K562 (cell line): ENCODE measurements around the gene UBE2I. TPM values are rescaled to one million over a fixed set of nuclear protein-coding genes. Genes with fewer than 3 reads are reported as not detected.
A peak's percentile ranks its signal among the peaks of the same experiment; 100 is the strongest.

Experiments
- ATAC-seq: fragments of 200-7000 bp; cut with Tn5 transposase; 3 replicates; pipeline ENCODE4 v1.9.1; 2020; ENCODE audit warnings: moderate library complexity
- BruUV-seq: library from RNA; stranded (reverse); fragments of 400-500 nt; replicated peaks from 2 replicates; lab custom pipeline; 2021; lab: Mats Ljungman, UMichigan
- CTCF ChIA-PET: fragments of 300-600 bp; formaldehyde crosslinking; extraction: SDS; loops from one replicate; lab custom pipeline; 2021; ENCODE audit warnings: low intra/inter-chr PET ratio; lab: Yijun Ruan, JAX
- POLR2A ChIA-PET: fragments of 300-600, 350-650 bp; sonication (Branson Sonifier 250); formaldehyde crosslinking; extraction: SDS; loops from one replicate; lab custom pipeline; 2021; ENCODE audit warnings: antibody characterized with exemption, inconsistent platforms; lab: Yijun Ruan, JAX
- DNase-seq, 4 experiments: peaks; one replicate each; pipeline versions ENCODE4 v3.0.0 to v3.0.0-alpha.2; 2011 to 2018; ENCODE audit warnings: low spot score in 3 of 4, mixed read lengths in 3 of 4; ENCODE audit errors: extremely low read depth in 1 of 4
- FAIRE-seq: peaks from 2 replicates; lab custom pipeline; 2011; peaks lifted over from hg19 to GRCh38; lab: Jason Lieb, UNC
- H2AFZ ChIP-seq: 2 replicates; pipeline ENCODE4 v1.6.0; 2011; ENCODE audit warnings: low read depth, low read length, control low read depth, inconsistent platforms
- H3K27ac ChIP-seq: fragments of 200-600 bp; 3 replicates; pipeline ENCODE4 v1.8.0; 2011; ENCODE audit warnings: low read depth, mild to moderate bottlenecking, control low read depth, inconsistent platforms, low read length, moderate library complexity, mixed read lengths; ENCODE audit errors: extremely low read depth
- H3K27me3 ChIP-seq, 2 experiments: fragments of 300-600 bp in 1 of 2; 2 replicates in 1 of 2; 3 replicates in 1 of 2; pipeline versions ENCODE4 v1.6.0 to v1.8.0; 2011; ENCODE audit warnings: inconsistent platforms in 2 of 2, low read length in 2 of 2, mild to moderate bottlenecking in 1 of 2, mixed read lengths in 1 of 2, moderate library complexity in 1 of 2; ENCODE audit not compliant: control insufficient read depth in 2 of 2, insufficient read depth in 2 of 2
- H3K36me3 ChIP-seq: fragments of 300-600 bp; 3 replicates; pipeline ENCODE4 v1.8.0; 2011; ENCODE audit warnings: mild to moderate bottlenecking, low read length, inconsistent platforms; ENCODE audit not compliant: control insufficient read depth, insufficient read depth
- H3K4me1 ChIP-seq, 2 experiments: fragments of 200-600 bp in 1 of 2; replicated peaks in 1 of 2; 2 replicates in 1 of 2; 3 replicates in 1 of 2; pipeline versions ENCODE4 v1.5.1 to v1.8.0; 2011; ENCODE audit warnings: inconsistent platforms in 2 of 2, low read length in 2 of 2, mild to moderate bottlenecking in 1 of 2, mixed read lengths in 1 of 2, moderate library complexity in 1 of 2; ENCODE audit not compliant: control insufficient read depth in 2 of 2, insufficient read depth in 2 of 2
- H3K4me2 ChIP-seq: 2 replicates; pipeline ENCODE4 v1.6.1; 2011; ENCODE audit warnings: low read length, control low read depth, inconsistent platforms, mixed read lengths; ENCODE audit not compliant: insufficient read depth
- H3K4me3 ChIP-seq: fragments of 200-600 bp; sonication (generic), shearing (Covaris generic); 2 replicates; pipeline ENCODE4 v1.5.1; 2016; ENCODE audit warnings: control low read depth, inconsistent platforms
- H3K79me2 ChIP-seq: fragments of 200-600 bp; 3 replicates; pipeline ENCODE4 v1.8.0; 2011; ENCODE audit warnings: low read length, inconsistent platforms; ENCODE audit not compliant: control insufficient read depth, insufficient read depth
- H3K9ac ChIP-seq, 2 experiments: 2 replicates each; pipeline versions ENCODE4 v1.6.0 to v1.6.1; 2011; ENCODE audit warnings: low read depth in 2 of 2, low read length in 2 of 2, control low read depth in 1 of 2, inconsistent platforms in 1 of 2, mild to moderate bottlenecking in 1 of 2, mixed read lengths in 1 of 2; ENCODE audit not compliant: insufficient read depth in 1 of 2
- H3K9me1 ChIP-seq: one replicate; pipeline ENCODE4 v1.6.0; 2011; ENCODE audit warnings: inconsistent platforms, mild to moderate bottlenecking, low read length, moderate library complexity; ENCODE audit not compliant: control insufficient read depth, insufficient read depth
- H3K9me3 ChIP-seq: replicated peaks from 2 replicates; pipeline ENCODE4 v1.5.1; 2011; ENCODE audit warnings: low read depth, low read length, inconsistent platforms; ENCODE audit not compliant: control insufficient read depth, insufficient read depth
- H4K20me1 ChIP-seq: replicated peaks from 2 replicates; pipeline ENCODE4 v1.6.1; 2011; ENCODE audit warnings: low read length, inconsistent platforms, mixed read lengths; ENCODE audit not compliant: control insufficient read depth, insufficient read depth
- ASH1L ChIP-seq: fragments of 450-650 bp; IDR thresholded peaks from 2 replicates; pipeline ENCODE4 v1.6.1; 2018; ENCODE audit warnings: borderline replicate concordance, mild to moderate bottlenecking, low read depth; ENCODE audit not compliant: partially characterized antibody
- HOXB6 ChIP-seq: fragments of 250-450 bp; sonication (Bioruptor Pico); IDR thresholded peaks from 2 replicates; pipeline ENCODE4 v1.5.1; 2022; ENCODE audit warnings: mild to moderate bottlenecking, borderline replicate concordance
- POLR2G ChIP-seq: fragments of 200-400 bp; formaldehyde crosslinking; IDR thresholded peaks from 2 replicates; pipeline ENCODE4 v1.6.1; 2017; ENCODE audit warnings: low read depth, mild to moderate bottlenecking, antibody characterized with exemption, low read length, moderate library complexity
- RBM25 ChIP-seq: fragments of 200-400 bp; formaldehyde crosslinking; IDR thresholded peaks from 2 replicates; pipeline ENCODE4 v1.6.1; 2018; ENCODE audit warnings: low read length, low read depth, moderate library complexity; ENCODE audit not compliant: severe bottlenecking
- ZBTB26 ChIP-seq: fragments of 450-650 bp; formaldehyde crosslinking; IDR thresholded peaks from 2 replicates; pipeline ENCODE4 v1.4.0; 2022; ENCODE audit warnings: missing genetic modification characterization
- WGBS: fragments of 100-300 bp; shearing (Covaris generic); methylation state at CpG from one replicate; pipeline ENCODE4 v1.1.6; 2016; ENCODE audit warnings: low coverage, mixed read lengths; ENCODE audit not compliant: insufficient coverage; ENCODE audit errors: missing lambda C conversion rate; 5-methylcytosine and 5-hydroxymethylcytosine counted together
- in situ Hi-C: fragments of 300-500 bp; cut with MboI; formaldehyde crosslinking; loops from 4 replicates; pipeline ENCODE4 v1.15.0; 2018; ENCODE audit warnings: inconsistent platforms, mixed read lengths
- intact Hi-C: fragments of 100-400 bp; cut with micrococcal nuclease; formaldehyde crosslinking; loops from 2 replicates; pipeline ENCODE4 v1.14.2; 2022
- polyA plus RNA-seq, 8 experiments: library from polyadenylated mRNA; depleted of rRNA in 4 of 8; stranded (reverse) in 5 of 8; unstranded in 3 of 8; fragments of >200 nt; fragmentation: Nextera tagmentation in 2 of 8; fragmentation: Illumina TruSeq in 1 of 8; extraction: Ambion mirVana in 2 of 8; extraction: Trizol in 1 of 8; gene quantifications; 2 replicates each; pipeline versions ENCODE4 v1.2.1 to v1.2.3, GENCODE V29; 2011 to 2014; ENCODE audit warnings: inconsistent platforms in 1 of 8, missing spikeins in 1 of 8
- total RNA-seq, 7 experiments: library from RNA; depleted of rRNA in 6 of 7; stranded (reverse); fragments of >200 nt in 6 of 7; fragmentation: Illumina TruSeq in 2 of 7; extraction: Trizol in 2 of 7; gene quantifications; 2 replicates each; pipeline versions ENCODE4 v1.2.1 to v1.2.3, GENCODE V29; 2011 to 2021; ENCODE audit warnings: low replicate concordance in 1 of 7
- TF ChIP-seq, protein P1 (sequence below): fragments of 450-650 bp; IDR thresholded peaks from 2 replicates; pipeline ENCODE4 v1.6.1; 2017; ENCODE audit warnings: antibody characterized with exemption
- TF ChIP-seq, protein P2 (sequence below): fragments of 250-450 bp; sonication (Bioruptor Pico); IDR thresholded peaks from 2 replicates; pipeline ENCODE4 v1.8.0; 2022; ENCODE audit warnings: moderate library complexity, mild to moderate bottlenecking, inconsistent platforms

UBE2I gene
- total and polyA plus RNA-seq, 9 of the 15 experiments (the other 6 are each of a cell fraction or from before 2014, with no cell fraction given) = 36.6 to 254 (median 104) TPM

DNA sequence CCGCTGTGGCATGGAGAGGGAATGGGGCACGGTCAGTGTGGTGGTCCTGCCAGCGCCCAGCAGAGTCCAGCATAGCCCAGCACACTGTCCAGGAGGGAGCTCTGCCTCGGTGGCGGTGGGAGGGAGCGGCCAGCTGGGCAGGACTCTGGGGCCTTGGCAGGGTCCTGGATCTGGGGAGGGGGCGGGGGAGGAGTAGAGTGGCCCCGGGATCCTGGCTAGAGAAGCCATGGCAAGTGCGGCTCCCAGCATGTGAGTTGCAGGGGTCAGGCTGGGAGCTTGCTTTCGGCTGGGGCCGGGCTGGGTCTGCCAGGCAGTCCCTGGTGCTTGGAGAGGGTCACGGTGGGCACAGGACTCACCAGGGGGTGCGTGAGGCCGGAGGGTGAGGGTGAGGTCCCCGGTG, 46.2 kb downstream of the UBE2I start (continued):
- TF ChIP-seq, protein P1, sequence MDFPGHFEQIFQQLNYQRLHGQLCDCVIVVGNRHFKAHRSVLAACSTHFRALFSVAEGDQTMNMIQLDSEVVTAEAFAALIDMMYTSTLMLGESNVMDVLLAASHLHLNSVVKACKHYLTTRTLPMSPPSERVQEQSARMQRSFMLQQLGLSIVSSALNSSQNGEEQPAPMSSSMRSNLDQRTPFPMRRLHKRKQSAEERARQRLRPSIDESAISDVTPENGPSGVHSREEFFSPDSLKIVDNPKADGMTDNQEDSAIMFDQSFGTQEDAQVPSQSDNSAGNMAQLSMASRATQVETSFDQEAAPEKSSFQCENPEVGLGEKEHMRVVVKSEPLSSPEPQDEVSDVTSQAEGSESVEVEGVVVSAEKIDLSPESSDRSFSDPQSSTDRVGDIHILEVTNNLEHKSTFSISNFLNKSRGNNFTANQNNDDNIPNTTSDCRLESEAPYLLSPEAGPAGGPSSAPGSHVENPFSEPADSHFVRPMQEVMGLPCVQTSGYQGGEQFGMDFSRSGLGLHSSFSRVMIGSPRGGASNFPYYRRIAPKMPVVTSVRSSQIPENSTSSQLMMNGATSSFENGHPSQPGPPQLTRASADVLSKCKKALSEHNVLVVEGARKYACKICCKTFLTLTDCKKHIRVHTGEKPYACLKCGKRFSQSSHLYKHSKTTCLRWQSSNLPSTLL = no peak
- TF ChIP-seq ZBTB26 (CRISPR knock-in tag) = no peak
- no peak for TF ChIP-seq ASH1L
- TF ChIP-seq, protein P2, sequence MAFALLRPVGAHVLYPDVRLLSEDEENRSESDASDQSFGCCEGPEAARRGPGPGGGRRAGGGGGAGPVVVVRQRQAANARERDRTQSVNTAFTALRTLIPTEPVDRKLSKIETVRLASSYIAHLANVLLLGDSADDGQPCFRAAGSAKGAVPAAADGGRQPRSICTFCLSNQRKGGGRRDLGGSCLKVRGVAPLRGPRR = no peak

GRCh38 chr16:1356061-1356900, 46.8 kb downstream of the UBE2I start:
- Histone ChIP-seq H3K9me3 (no peaks in the 10 kb centered on the region), H3K9ac (peak overlapping the region in 1 of 2 experiments; percentile 45; a peak in 2 of 4 replicates), H3K27ac (no peak overlapping the region), H3K36me3 (peaks cover 15% of the 10 kb centered on the region; the same call in 2 of the 3 replicates), H3K79me2 (peaks cover 41% of the 10 kb centered on the region), H3K9me1 (no peaks in the 10 kb centered on the region), H2AFZ (no peak overlapping the region), H3K4me2 (no peak overlapping the region), H4K20me1 (peaks cover 4% of the 10 kb centered on the region), H3K4me1 (peaks cover 2 to 64% of the 10 kb centered on the region in 2 experiments; a peak in 3 of 5 replicates), H3K27me3 (no peaks in the 10 kb centered on the region), H3K4me3 (no peak overlapping the region)
- BruUV-seq = no TSS peak
- ATAC-seq (no peak), FAIRE-seq (no peak), DNase-seq (no peak)
- TF ChIP-seq RBM25 = no peak
- 0 out of 2 replicates have a peak, but pooled peaks have one; percentile 23 for TF ChIP-seq POLR2G
- TF ChIP-seq HOXB6 (CRISPR knock-in tag) = no peak
- WGBS = 81% methylated on average over 28 of the region's 33 CpGs
- CTCF ChIA-PET = no interaction called here
- intact Hi-C loops (no loop called here), in situ Hi-C loops (no loop called here)
- POLR2A ChIA-PET = interaction anchor here (0.5 to 1.1 kb wide), 3 partner anchors 13 to 649 kb away, joined by 3 to 4 read pairs (median 3); no protein-coding TSS in a partner anchor
